HepG2 (cell line): ENCODE measurements around the gene BRAF. TPM values are rescaled to one million over a fixed set of nuclear protein-coding genes. Genes with fewer than 3 reads are reported as not detected.

Experiments
- ATAC-seq: fragments of 200-7000 bp; cut with Tn5 transposase; 3 replicates; pipeline ENCODE4 v1.9.1; 2020; ENCODE audit warnings: mild to moderate bottlenecking, moderate library complexity
- BruUV-seq: library from RNA; stranded (reverse); fragments of 400-500 nt; replicated peaks from 2 replicates; lab custom pipeline; 2021; lab: Mats Ljungman, UMichigan
- CTCF ChIA-PET: fragments of 300-600 bp; formaldehyde crosslinking; extraction: SDS; loops from one replicate; lab custom pipeline; 2021; ENCODE audit warnings: low total read pairs, inconsistent platforms, low intra/inter-chr PET ratio; lab: Yijun Ruan, JAX
- POLR2A ChIA-PET: fragments of 350-600 bp; sonication (Branson Sonifier 250); formaldehyde crosslinking; loops from one replicate; lab custom pipeline; 2020; ENCODE audit warnings: antibody characterized with exemption, inconsistent platforms; lab: Yijun Ruan, JAX
- DNase-seq: peaks from one replicate; pipeline ENCODE4 v3.0.0-alpha.2; 2015; ENCODE audit warnings: low spot score
- FAIRE-seq: peaks from 3 replicates; lab custom pipeline; 2011; peaks lifted over from hg19 to GRCh38; lab: Jason Lieb, UNC
- H2AFZ ChIP-seq: one replicate; pipeline ENCODE4 v1.6.1; 2011; ENCODE audit warnings: low read length, inconsistent platforms
- H3K27ac ChIP-seq: fragments of 300-600 bp; 3 replicates; pipeline ENCODE4 v1.8.0; 2011; ENCODE audit warnings: mixed run types, mild to moderate bottlenecking, mixed read lengths, low read length, inconsistent platforms; ENCODE audit not compliant: insufficient read depth; ENCODE audit errors: extremely low read length
- H3K27me3 ChIP-seq, 2 experiments: fragments of 200-600 bp in 1 of 2; 2 replicates in 1 of 2; 3 replicates in 1 of 2; pipeline versions ENCODE4 v1.6.0 to v1.8.0; 2011; ENCODE audit warnings: low read length in 2 of 2, mild to moderate bottlenecking in 2 of 2, moderate library complexity in 2 of 2, inconsistent platforms in 1 of 2; ENCODE audit not compliant: insufficient read depth in 2 of 2, control insufficient read depth in 1 of 2
- H3K36me3 ChIP-seq, 2 experiments: fragments of 200-600 bp in 1 of 2; replicated peaks in 1 of 2; 2 replicates in 1 of 2; 3 replicates in 1 of 2; pipeline versions ENCODE4 v1.5.1 to v1.8.0; 2011; ENCODE audit warnings: low read length in 2 of 2, inconsistent platforms in 1 of 2; ENCODE audit not compliant: insufficient read depth in 2 of 2, control insufficient read depth in 1 of 2
- H3K4me1 ChIP-seq: 2 replicates; pipeline ENCODE4 v1.5.1; 2012; ENCODE audit warnings: low read length, inconsistent platforms; ENCODE audit not compliant: insufficient read depth
- H3K4me2 ChIP-seq: 2 replicates; pipeline ENCODE4 v1.6.0; 2011; ENCODE audit warnings: low read depth, low read length, inconsistent platforms
- H3K4me3 ChIP-seq, 3 experiments: fragments of 200-600 bp in 1 of 3; sonication (generic), shearing (Covaris generic) in 1 of 3; replicated peaks in 1 of 3; 2 replicates each; pipeline ENCODE4 v1.5.1; 2011 to 2016; ENCODE audit warnings: low read length in 3 of 3, inconsistent platforms in 2 of 3, low read depth in 2 of 3, mild to moderate bottlenecking in 2 of 3, control low read depth in 1 of 3, mixed read lengths in 1 of 3; ENCODE audit not compliant: insufficient read depth in 1 of 3
- H3K79me2 ChIP-seq: one replicate; pipeline ENCODE4 v1.6.1; 2011; ENCODE audit warnings: low read length, inconsistent platforms; ENCODE audit not compliant: insufficient read depth
- H3K9ac ChIP-seq: 2 replicates; pipeline ENCODE4 v1.6.0; 2011; ENCODE audit warnings: mild to moderate bottlenecking, low read depth, low read length, inconsistent platforms; ENCODE audit not compliant: insufficient read depth
- H3K9me3 ChIP-seq: 2 replicates; pipeline ENCODE4 v1.5.1; 2012; ENCODE audit warnings: mild to moderate bottlenecking, low read length
- H4K20me1 ChIP-seq: 2 replicates; pipeline ENCODE4 v1.6.0; 2011; ENCODE audit warnings: inconsistent platforms, mild to moderate bottlenecking, low read length, moderate library complexity; ENCODE audit not compliant: insufficient read depth
- ADNP ChIP-seq: sonication (generic); formaldehyde crosslinking; IDR thresholded peaks from 2 replicates; pipeline ENCODE4 v1.4.0; 2020; ENCODE audit warnings: missing genetic modification reagents
- MATR3 ChIP-seq: sonication (generic); formaldehyde crosslinking; IDR thresholded peaks from 2 replicates; pipeline ENCODE4 v1.4.0; 2020; ENCODE audit warnings: missing genetic modification reagents
- NR2F1 ChIP-seq, 2 experiments: fragments of 450-650 bp in 1 of 2; formaldehyde crosslinking in 1 of 2; IDR thresholded peaks; 2 replicates each; pipeline versions ENCODE4 v1.5.0 to v1.6.1; 2016 to 2020; ENCODE audit warnings: mild to moderate bottlenecking in 1 of 2, missing compliant biosample characterization in 1 of 2, missing genetic modification reagents in 1 of 2, moderate library complexity in 1 of 2
- POLR2AphosphoS5 ChIP-seq: IDR thresholded peaks from 2 replicates; pipeline ENCODE4 v1.6.1; 2012; ENCODE audit warnings: low read depth, low read length
- REPIN1 ChIP-seq: sonication (generic); formaldehyde crosslinking; IDR thresholded peaks from 2 replicates; pipeline ENCODE4 v1.8.0; 2022; ENCODE audit warnings: missing genetic modification reagents, low read depth, mild to moderate bottlenecking, borderline replicate concordance
- SNAPC2 ChIP-seq: sonication (generic); formaldehyde crosslinking; IDR thresholded peaks from 2 replicates; pipeline ENCODE4 v1.8.1; 2022; ENCODE audit warnings: mild to moderate bottlenecking, missing genetic modification reagents
- TGIF2 ChIP-seq: IDR thresholded peaks from 2 replicates; pipeline ENCODE4 v1.6.1; 2016; ENCODE audit warnings: control low read depth, missing compliant biosample characterization
- ZNF24 ChIP-seq: fragments of 450-650 bp; IDR thresholded peaks from 2 replicates; pipeline ENCODE4 v1.6.1; 2017; ENCODE audit warnings: antibody characterized with exemption, mild to moderate bottlenecking
- ZNF281 ChIP-seq: sonication (generic); formaldehyde crosslinking; IDR thresholded peaks from 2 replicates; pipeline ENCODE4 v1.4.0; 2020; ENCODE audit warnings: missing genetic modification reagents, borderline replicate concordance
- ZNF530 ChIP-seq: sonication (generic); formaldehyde crosslinking; IDR thresholded peaks from 2 replicates; pipeline ENCODE4 v1.5.0; 2020; ENCODE audit warnings: low read depth, mild to moderate bottlenecking, missing genetic modification reagents
- ZNF660 ChIP-seq: sonication (generic); formaldehyde crosslinking; IDR thresholded peaks from 2 replicates; pipeline ENCODE4 v1.5.1; 2020; ENCODE audit warnings: mild to moderate bottlenecking, low read depth, missing genetic modification reagents, borderline replicate concordance
- ZSCAN20 ChIP-seq: sonication (generic); formaldehyde crosslinking; IDR thresholded peaks from 2 replicates; pipeline ENCODE4 v1.4.0; 2020; ENCODE audit warnings: missing genetic modification reagents, mild to moderate bottlenecking, borderline replicate concordance
- WGBS: methylation state at CpG from one replicate; pipeline ENCODE4 v1.1.6; 2017; ENCODE audit warnings: low lambda C conversion rate; 5-methylcytosine and 5-hydroxymethylcytosine counted together
- in situ Hi-C: cut with HindIII; loops from 2 replicates; pipeline ENCODE4 v1.10.0; 2017; ENCODE audit warnings: low pct_unique_long_range_greater_than_20kb; ENCODE audit not compliant: extremely low pct_ligation_motif_present
- intact Hi-C: fragments of 100-400 bp; cut with micrococcal nuclease; formaldehyde crosslinking; loops from one replicate; pipeline ENCODE4 v1.10.0; 2022; ENCODE audit not compliant: unreplicated experiment
- polyA plus RNA-seq, 8 experiments: library from polyadenylated mRNA; depleted of rRNA in 3 of 8; stranded (reverse) in 7 of 8; unstranded in 1 of 8; fragments of >200 nt; fragmentation: Illumina TruSeq in 4 of 8; extraction: Trizol in 4 of 8; gene quantifications; 2 replicates each; pipeline versions ENCODE4 v1.2.1 to v1.2.3, GENCODE V29; 2011 to 2016; ENCODE audit warnings: low read depth in 4 of 8, missing spikeins in 1 of 8, mixed read lengths in 1 of 8; ENCODE audit not compliant: insufficient read depth in 1 of 8
- total RNA-seq, 5 experiments: library from RNA; depleted of rRNA; stranded (reverse); fragments of >200 nt; fragmentation: Illumina TruSeq; extraction: Trizol; gene quantifications; 2 replicates each; pipeline ENCODE4 v1.2.3, GENCODE V29; 2016; ENCODE audit warnings: low read depth in 1 of 5
- TF ChIP-seq, protein P1 (sequence below): sonication (generic); formaldehyde crosslinking; IDR thresholded peaks from 2 replicates; pipeline ENCODE4 v1.8.1; 2022; ENCODE audit warnings: mild to moderate bottlenecking, missing genetic modification reagents
- TF ChIP-seq, protein P2 (sequence below): sonication (generic); formaldehyde crosslinking; IDR thresholded peaks from 2 replicates; pipeline ENCODE4 v1.8.0; 2022; ENCODE audit warnings: missing genetic modification reagents, low read depth, mild to moderate bottlenecking, borderline replicate concordance
- TF ChIP-seq, protein P3 (sequence below), 2 experiments: sonication (generic) in 1 of 2; formaldehyde crosslinking in 1 of 2; IDR thresholded peaks; 2 replicates each; pipeline versions ENCODE4 v1.4.0 to v1.6.1; 2016 to 2020; ENCODE audit warnings: borderline replicate concordance in 1 of 2, low read depth in 1 of 2, mild to moderate bottlenecking in 1 of 2, missing genetic modification reagents in 1 of 2

Gene BRAF
- total and polyA plus RNA-seq, 2 of the 13 experiments (the other 11 are each of a cell fraction or from before 2014, with no cell fraction given), result 12.5 to 13.4 TPM

- Histone ChIP-seq H3K79me2 (peaks cover 89% of the 10 kb centered on the region), H3K9me3 (no peaks in the 10 kb centered on the region), H3K27ac (no peak overlapping the region), H3K36me3 (no peaks in the 10 kb centered on the region), H3K4me2 (no peak overlapping the region), H2AFZ (no peak overlapping the region)
- 98% methylated on average over 4 of the region's 4 CpGs for WGBS
- FAIRE-seq, result no peak
- intact Hi-C loops, result no loop called here
- CTCF ChIA-PET, result no interaction called here
- TF ChIP-seq, protein P1, sequence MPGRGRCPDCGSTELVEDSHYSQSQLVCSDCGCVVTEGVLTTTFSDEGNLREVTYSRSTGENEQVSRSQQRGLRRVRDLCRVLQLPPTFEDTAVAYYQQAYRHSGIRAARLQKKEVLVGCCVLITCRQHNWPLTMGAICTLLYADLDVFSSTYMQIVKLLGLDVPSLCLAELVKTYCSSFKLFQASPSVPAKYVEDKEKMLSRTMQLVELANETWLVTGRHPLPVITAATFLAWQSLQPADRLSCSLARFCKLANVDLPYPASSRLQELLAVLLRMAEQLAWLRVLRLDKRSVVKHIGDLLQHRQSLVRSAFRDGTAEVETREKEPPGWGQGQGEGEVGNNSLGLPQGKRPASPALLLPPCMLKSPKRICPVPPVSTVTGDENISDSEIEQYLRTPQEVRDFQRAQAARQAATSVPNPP, result no peak
- TF ChIP-seq SNAPC2, result no peak
- no peak for TF ChIP-seq REPIN1 (CRISPR knock-in tag)
- TF ChIP-seq ZNF281, result no peak
- TF ChIP-seq ZNF24, result no peak
- no peak for TF ChIP-seq ZNF530 (CRISPR knock-in tag)
- TF ChIP-seq ZSCAN20 (CRISPR knock-in tag), result no peak
- TF ChIP-seq, protein P2, sequence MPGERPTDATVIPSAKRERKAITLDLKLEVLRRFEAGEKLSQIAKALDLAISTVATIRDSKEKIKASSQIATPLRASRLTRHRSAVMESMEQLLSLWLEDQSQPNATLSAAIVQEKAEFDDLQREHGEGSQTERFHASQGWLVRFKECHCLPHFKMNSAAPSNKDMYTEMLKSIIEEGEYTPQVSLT (CRISPR knock-in tag), result no peak
- no peak for TF ChIP-seq ZNF660 (CRISPR knock-in tag)
- no peak for TF ChIP-seq ADNP (CRISPR knock-in tag)
- TF ChIP-seq TGIF2, result no peak
- no peak for TF ChIP-seq NR2F1 (CRISPR knock-in tag; IDR thresholded peaks at IDR 0.05)
- TF ChIP-seq MATR3, result no peak
- TF ChIP-seq POLR2AphosphoS5, result no peak
- TF ChIP-seq, protein P3, sequence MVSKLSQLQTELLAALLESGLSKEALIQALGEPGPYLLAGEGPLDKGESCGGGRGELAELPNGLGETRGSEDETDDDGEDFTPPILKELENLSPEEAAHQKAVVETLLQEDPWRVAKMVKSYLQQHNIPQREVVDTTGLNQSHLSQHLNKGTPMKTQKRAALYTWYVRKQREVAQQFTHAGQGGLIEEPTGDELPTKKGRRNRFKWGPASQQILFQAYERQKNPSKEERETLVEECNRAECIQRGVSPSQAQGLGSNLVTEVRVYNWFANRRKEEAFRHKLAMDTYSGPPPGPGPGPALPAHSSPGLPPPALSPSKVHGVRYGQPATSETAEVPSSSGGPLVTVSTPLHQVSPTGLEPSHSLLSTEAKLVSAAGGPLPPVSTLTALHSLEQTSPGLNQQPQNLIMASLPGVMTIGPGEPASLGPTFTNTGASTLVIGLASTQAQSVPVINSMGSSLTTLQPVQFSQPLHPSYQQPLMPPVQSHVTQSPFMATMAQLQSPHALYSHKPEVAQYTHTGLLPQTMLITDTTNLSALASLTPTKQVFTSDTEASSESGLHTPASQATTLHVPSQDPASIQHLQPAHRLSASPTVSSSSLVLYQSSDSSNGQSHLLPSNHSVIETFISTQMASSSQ (IDR thresholded peaks at IDR 0.05; ENCODE audit: low read depth), result no peak
- TF ChIP-seq, protein P3 (CRISPR knock-in tag; IDR thresholded peaks at IDR 0.05; ENCODE audit: borderline replicate concordance), result no peak
- TF ChIP-seq, all 625 proteins: peak for 0
- DNase-seq, result no peak
- POLR2A ChIA-PET, result no interaction called here
- peaks cover 4% of the 10 kb centered on the region for H4K20me1 ChIP-seq
- peaks cover 47% of the 10 kb centered on the region for H3K4me1 ChIP-seq
- ATAC-seq, result no peak
- H3K4me3 ChIP-seq, result no peak overlapping the region
- H3K9ac ChIP-seq, result no peak overlapping the region
- in situ Hi-C loops, result no loop called here
- BruUV-seq, result no TSS peak
- no peaks in the 10 kb centered on the region for H3K27me3 ChIP-seq
These were observed 8.7 kb downstream of the BRAF start for GRCh38 chr7:140915935-140916555.
